Smooth muscle cell (in vitro differentiated cells): ENCODE results near the gene CNTN4. TPM values are rescaled to one million over a fixed set of nuclear protein-coding genes. Genes with fewer than 3 reads are reported as not detected.

Source experiments
- DNase-seq: peaks from one replicate; lab custom pipeline; 2025; ENCODE audit not compliant: unreplicated experiment; lab: John Stamatoyannopoulos, UW
- H2AFZ ChIP-seq: fragments of 200-600 bp; sonication (generic); 2 replicates; pipeline ENCODE4 v1.6.0; 2016; ENCODE audit warnings: antibody characterized with exemption, low read depth, mild to moderate bottlenecking
- H3F3A ChIP-seq: fragments of 200-600 bp; sonication (generic); 2 replicates; pipeline ENCODE4 v1.6.0; 2017; ENCODE audit warnings: antibody characterized with exemption, low read depth
- H3K27ac ChIP-seq: fragments of 200-600 bp; sonication (generic); 2 replicates; pipeline ENCODE4 v1.5.1; 2016; ENCODE audit warnings: low read depth, mild to moderate bottlenecking
- H3K27me3 ChIP-seq: fragments of 200-600 bp; sonication (generic); 2 replicates; pipeline ENCODE4 v1.6.1; 2016; ENCODE audit warnings: low read depth, mild to moderate bottlenecking
- H3K36me3 ChIP-seq: fragments of 200-600 bp; sonication (generic); 2 replicates; pipeline ENCODE4 v1.5.1; 2016; ENCODE audit warnings: low read depth
- H3K4me1 ChIP-seq: fragments of 200-600 bp; sonication (generic); 2 replicates; pipeline ENCODE4 v1.5.1; 2016; ENCODE audit warnings: low read depth
- H3K4me2 ChIP-seq: fragments of 200-600 bp; sonication (generic); 2 replicates; pipeline ENCODE4 v1.6.0; 2016; ENCODE audit warnings: mild to moderate bottlenecking
- H3K4me3 ChIP-seq: fragments of 200-600 bp; sonication (generic); 2 replicates; pipeline ENCODE4 v1.5.1; 2016; ENCODE audit warnings: mild to moderate bottlenecking
- H3K79me2 ChIP-seq: fragments of 200-600 bp; sonication (generic); 2 replicates; pipeline ENCODE4 v1.6.0; 2016; ENCODE audit warnings: low read depth, mild to moderate bottlenecking
- H3K9ac ChIP-seq: fragments of 200-600 bp; sonication (generic); 2 replicates; pipeline ENCODE4 v1.6.0; 2016; ENCODE audit warnings: low read depth
- H3K9me3 ChIP-seq: fragments of 200-600 bp; sonication (generic); replicated peaks from 2 replicates; pipeline ENCODE4 v1.5.1; 2016; ENCODE audit warnings: low read depth
- H4K20me1 ChIP-seq: fragments of 200-600 bp; sonication (generic); 2 replicates; pipeline ENCODE4 v1.6.0; 2016; ENCODE audit warnings: low read depth
- whole genome bisulfite sequencing: methylation state at CpG from one replicate; pipeline ENCODE4 v1.1.7; 2016; ENCODE audit warnings: low lambda C conversion rate; 5-methylcytosine and 5-hydroxymethylcytosine counted together
- polyA plus RNA-seq: library from polyadenylated mRNA; unstranded; fragments of >200 nt; fragmentation: Nextera tagmentation; extraction: Ambion mirVana; gene quantifications from 2 replicates; pipeline ENCODE4 v1.2.1, GENCODE V29; 2016
- total RNA-seq: library from RNA; depleted of rRNA; stranded (reverse); fragments of >200 nt; gene quantifications from 2 replicates; pipeline ENCODE4 v1.2.3, GENCODE V29; 2014
- TF ChIP-seq, protein P1 (sequence below): fragments of 200-600 bp; sonication (generic); IDR thresholded peaks from 2 replicates; pipeline ENCODE4 v1.5.1; 2017; ENCODE audit warnings: borderline replicate concordance, mild to moderate bottlenecking, antibody characterized with exemption; ENCODE audit not compliant: insufficient read depth, poor library complexity, severe bottlenecking

Gene CNTN4
- total and polyA plus RNA-seq, 2 experiments from 2014 or later: 12.1 to 15.8 TPM

DNA sequence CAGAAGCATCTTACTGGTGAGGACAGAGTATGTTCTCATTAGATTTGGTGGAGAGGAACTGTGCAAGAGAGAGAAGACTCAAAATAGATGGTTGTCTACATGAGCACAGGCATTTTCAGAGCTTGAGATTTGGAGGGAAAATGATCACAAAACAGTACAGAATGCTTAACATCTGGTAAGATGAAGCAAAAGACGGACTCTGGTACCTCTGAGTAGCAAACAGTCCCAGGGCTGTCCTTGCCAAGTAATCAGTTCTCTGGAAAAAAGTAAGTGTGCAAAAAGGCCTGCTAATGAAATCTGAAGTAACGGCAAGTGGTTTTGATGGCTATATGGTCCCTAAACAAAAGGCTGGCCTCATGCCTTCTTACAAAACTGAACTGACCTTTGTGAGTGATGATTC is 414.2 kb downstream of the CNTN4 start:
- no peaks in the 10 kb centered on the region for H3F3A ChIP-seq
- 100% methylated on average over 2 of the region's 2 CpGs for WGBS
- no peak overlapping the region for H3K4me3 ChIP-seq
- H3K36me3 ChIP-seq: no peaks in the 10 kb centered on the region
- H4K20me1 ChIP-seq: no peaks in the 10 kb centered on the region
- H3K27ac ChIP-seq: no peak overlapping the region
- no peak overlapping the region for H3K9ac ChIP-seq
- no peak overlapping the region for H2AFZ ChIP-seq
- DNase-seq: no peak
- peaks cover 5% of the 10 kb centered on the region for H3K27me3 ChIP-seq
- H3K79me2 ChIP-seq: no peaks in the 10 kb centered on the region
- H3K4me1 ChIP-seq: peaks cover 26% of the 10 kb centered on the region
- no peak overlapping the region for H3K4me2 ChIP-seq
- no peaks in the 10 kb centered on the region for H3K9me3 ChIP-seq
- TF ChIP-seq, protein P1, sequence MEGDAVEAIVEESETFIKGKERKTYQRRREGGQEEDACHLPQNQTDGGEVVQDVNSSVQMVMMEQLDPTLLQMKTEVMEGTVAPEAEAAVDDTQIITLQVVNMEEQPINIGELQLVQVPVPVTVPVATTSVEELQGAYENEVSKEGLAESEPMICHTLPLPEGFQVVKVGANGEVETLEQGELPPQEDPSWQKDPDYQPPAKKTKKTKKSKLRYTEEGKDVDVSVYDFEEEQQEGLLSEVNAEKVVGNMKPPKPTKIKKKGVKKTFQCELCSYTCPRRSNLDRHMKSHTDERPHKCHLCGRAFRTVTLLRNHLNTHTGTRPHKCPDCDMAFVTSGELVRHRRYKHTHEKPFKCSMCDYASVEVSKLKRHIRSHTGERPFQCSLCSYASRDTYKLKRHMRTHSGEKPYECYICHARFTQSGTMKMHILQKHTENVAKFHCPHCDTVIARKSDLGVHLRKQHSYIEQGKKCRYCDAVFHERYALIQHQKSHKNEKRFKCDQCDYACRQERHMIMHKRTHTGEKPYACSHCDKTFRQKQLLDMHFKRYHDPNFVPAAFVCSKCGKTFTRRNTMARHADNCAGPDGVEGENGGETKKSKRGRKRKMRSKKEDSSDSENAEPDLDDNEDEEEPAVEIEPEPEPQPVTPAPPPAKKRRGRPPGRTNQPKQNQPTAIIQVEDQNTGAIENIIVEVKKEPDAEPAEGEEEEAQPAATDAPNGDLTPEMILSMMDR: no peak

DNA sequence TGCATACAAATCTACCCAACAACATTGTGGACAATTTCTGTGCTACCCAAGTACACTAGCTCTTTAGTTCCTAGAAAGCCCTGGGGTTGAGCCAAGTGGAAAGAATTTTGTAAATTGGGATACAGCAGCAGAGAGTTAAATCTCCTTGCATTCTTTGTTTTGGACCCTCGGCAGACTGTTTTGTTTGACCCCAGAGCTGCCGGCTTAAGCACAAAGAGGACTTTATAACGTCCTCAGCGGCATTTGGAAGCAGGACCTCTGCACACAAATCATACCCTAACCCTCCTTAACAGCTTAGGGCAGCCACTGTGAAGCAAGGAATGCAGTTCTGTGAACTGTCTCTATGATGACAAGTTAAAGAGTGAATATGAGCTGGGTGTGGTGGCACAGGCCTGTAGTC is 415.3 kb downstream of the CNTN4 start:
- Histone ChIP-seq H3K27me3 (peaks cover 5% of the 10 kb centered on the region), H4K20me1 (no peaks in the 10 kb centered on the region), H3K4me2 (no peak overlapping the region), H3K27ac (no peak overlapping the region), H3K79me2 (no peaks in the 10 kb centered on the region), H2AFZ (no peak overlapping the region), H3K36me3 (no peaks in the 10 kb centered on the region), H3K4me1 (peaks cover 26% of the 10 kb centered on the region), H3K9me3 (no peaks in the 10 kb centered on the region), H3F3A (no peaks in the 10 kb centered on the region), H3K4me3 (no peak overlapping the region), H3K9ac (no peak overlapping the region)
- TF ChIP-seq, protein P1: no peak
- 8% methylated on average over 4 of the region's 4 CpGs for WGBS
- DNase-seq: no peak

DNA sequence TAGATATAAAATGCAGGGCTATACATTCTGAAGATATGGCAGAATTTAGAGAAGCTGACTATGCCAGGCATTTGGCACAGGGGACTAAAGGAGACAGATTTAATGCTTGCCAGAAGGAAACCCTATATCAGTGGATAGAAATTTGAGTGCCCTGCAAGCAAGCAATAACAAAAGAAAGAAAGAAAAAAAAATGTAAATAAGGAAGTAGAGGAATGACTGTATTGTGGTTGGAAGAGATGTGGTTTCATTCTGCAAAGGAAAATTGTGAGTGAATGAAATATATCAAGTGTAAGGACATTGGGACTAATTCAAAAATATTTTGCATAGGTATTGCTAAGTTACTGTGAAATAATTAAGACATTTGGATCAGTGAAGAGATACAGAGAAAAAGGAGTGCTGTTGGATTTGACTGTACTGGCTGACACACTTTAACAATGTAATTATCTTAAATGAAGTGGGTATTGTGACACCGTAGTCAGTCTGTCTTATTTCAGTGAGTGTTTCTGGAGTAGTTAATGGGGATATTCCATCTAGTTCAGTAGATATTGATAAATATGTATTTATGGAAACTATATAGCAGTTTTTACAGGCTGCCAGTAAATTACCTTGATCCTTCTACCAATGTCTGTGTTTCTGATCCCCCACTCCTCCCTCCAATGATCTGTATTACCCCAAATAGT is 418.2 kb downstream of the CNTN4 start:
- Histone ChIP-seq H3F3A (no peaks in the 10 kb centered on the region), H3K79me2 (no peaks in the 10 kb centered on the region), H3K27me3 (peaks cover 5% of the 10 kb centered on the region), H3K4me1 (peaks cover 21% of the 10 kb centered on the region), H3K36me3 (no peaks in the 10 kb centered on the region), H3K27ac (no peak overlapping the region), H3K9me3 (no peaks in the 10 kb centered on the region), H4K20me1 (no peaks in the 10 kb centered on the region), H3K4me2 (no peak overlapping the region), H3K4me3 (no peak overlapping the region), H3K9ac (no peak overlapping the region), H2AFZ (no peak overlapping the region)
- 62% methylated on average over 1 of the region's 1 CpG for WGBS
- TF ChIP-seq, protein P1: no peak
- DNase-seq: no peak

DNA sequence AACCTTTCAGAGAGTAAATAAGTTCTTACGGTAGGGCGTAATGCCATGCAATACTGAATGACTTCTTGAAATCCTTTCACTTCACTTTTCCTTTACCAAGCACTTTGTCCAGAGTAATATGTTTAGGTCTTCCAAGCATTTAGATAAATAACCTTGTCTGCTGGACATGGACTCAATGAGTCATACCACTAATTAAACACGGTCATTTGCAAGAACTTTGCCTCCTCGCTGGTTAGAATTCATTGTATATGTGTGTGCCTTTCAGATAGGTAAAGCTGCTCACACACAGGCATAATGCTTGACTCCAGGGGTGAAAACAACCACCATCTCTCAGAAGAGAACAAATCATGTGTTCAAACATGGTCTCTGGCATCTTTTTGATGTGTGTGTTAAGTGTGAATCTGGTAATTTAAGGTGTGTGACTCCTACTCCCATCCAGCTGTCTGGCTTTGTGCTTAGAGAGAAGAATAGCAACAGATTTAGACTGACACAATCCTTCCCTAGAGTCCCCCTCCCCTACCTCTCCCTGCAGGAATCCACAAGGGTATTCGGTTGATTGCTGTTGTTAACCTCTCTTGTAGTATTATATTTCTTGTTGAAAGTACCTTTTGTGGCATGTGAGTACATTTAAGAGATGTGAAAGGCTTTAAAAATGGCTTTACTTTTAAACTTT is 419.0 kb downstream of the CNTN4 start:
- no peak for DNase-seq
- Histone ChIP-seq H3K4me3 (no peak overlapping the region), H3K4me2 (no peak overlapping the region), H3K36me3 (no peaks in the 10 kb centered on the region), H3K27me3 (peaks cover 5% of the 10 kb centered on the region), H2AFZ (no peak overlapping the region), H3K4me1 (peaks cover 21% of the 10 kb centered on the region), H3K9me3 (no peaks in the 10 kb centered on the region), H3K27ac (no peak overlapping the region), H4K20me1 (no peaks in the 10 kb centered on the region), H3K79me2 (no peaks in the 10 kb centered on the region), H3K9ac (no peak overlapping the region), H3F3A (no peaks in the 10 kb centered on the region)
- TF ChIP-seq, protein P1: no peak
- WGBS: 47% methylated on average over 5 of the region's 5 CpGs
